Smooth muscle cell (in vitro differentiated cells): ENCODE measurements around the gene IQCN. TPM values are rescaled to one million over a fixed set of nuclear protein-coding genes. Genes with fewer than 3 reads are reported as not detected.

ENCODE experiments used
- DNase-seq: peaks from one replicate; lab custom pipeline; 2025; ENCODE audit not compliant: unreplicated experiment; lab: John Stamatoyannopoulos, UW
- H2AFZ ChIP-seq: fragments of 200-600 bp; sonication (generic); 2 replicates; pipeline ENCODE4 v1.6.0; 2016; ENCODE audit warnings: antibody characterized with exemption, low read depth, mild to moderate bottlenecking
- H3F3A ChIP-seq: fragments of 200-600 bp; sonication (generic); 2 replicates; pipeline ENCODE4 v1.6.0; 2017; ENCODE audit warnings: antibody characterized with exemption, low read depth
- H3K27ac ChIP-seq: fragments of 200-600 bp; sonication (generic); 2 replicates; pipeline ENCODE4 v1.5.1; 2016; ENCODE audit warnings: low read depth, mild to moderate bottlenecking
- H3K27me3 ChIP-seq: fragments of 200-600 bp; sonication (generic); 2 replicates; pipeline ENCODE4 v1.6.1; 2016; ENCODE audit warnings: low read depth, mild to moderate bottlenecking
- H3K36me3 ChIP-seq: fragments of 200-600 bp; sonication (generic); 2 replicates; pipeline ENCODE4 v1.5.1; 2016; ENCODE audit warnings: low read depth
- H3K4me1 ChIP-seq: fragments of 200-600 bp; sonication (generic); 2 replicates; pipeline ENCODE4 v1.5.1; 2016; ENCODE audit warnings: low read depth
- H3K4me2 ChIP-seq: fragments of 200-600 bp; sonication (generic); 2 replicates; pipeline ENCODE4 v1.6.0; 2016; ENCODE audit warnings: mild to moderate bottlenecking
- H3K4me3 ChIP-seq: fragments of 200-600 bp; sonication (generic); 2 replicates; pipeline ENCODE4 v1.5.1; 2016; ENCODE audit warnings: mild to moderate bottlenecking
- H3K79me2 ChIP-seq: fragments of 200-600 bp; sonication (generic); 2 replicates; pipeline ENCODE4 v1.6.0; 2016; ENCODE audit warnings: low read depth, mild to moderate bottlenecking
- H3K9ac ChIP-seq: fragments of 200-600 bp; sonication (generic); 2 replicates; pipeline ENCODE4 v1.6.0; 2016; ENCODE audit warnings: low read depth
- H3K9me3 ChIP-seq: fragments of 200-600 bp; sonication (generic); replicated peaks from 2 replicates; pipeline ENCODE4 v1.5.1; 2016; ENCODE audit warnings: low read depth
- H4K20me1 ChIP-seq: fragments of 200-600 bp; sonication (generic); 2 replicates; pipeline ENCODE4 v1.6.0; 2016; ENCODE audit warnings: low read depth
- WGBS: methylation state at CpG from one replicate; pipeline ENCODE4 v1.1.7; 2016; ENCODE audit warnings: low lambda C conversion rate; 5-methylcytosine and 5-hydroxymethylcytosine counted together
- polyA plus RNA-seq: library from polyadenylated mRNA; unstranded; fragments of >200 nt; fragmentation: Nextera tagmentation; extraction: Ambion mirVana; gene quantifications from 2 replicates; pipeline ENCODE4 v1.2.1, GENCODE V29; 2016
- total RNA-seq: library from RNA; depleted of rRNA; stranded (reverse); fragments of >200 nt; gene quantifications from 2 replicates; pipeline ENCODE4 v1.2.3, GENCODE V29; 2014
- TF ChIP-seq, protein P1 (sequence below): fragments of 200-600 bp; sonication (generic); IDR thresholded peaks from 2 replicates; pipeline ENCODE4 v1.5.1; 2017; ENCODE audit warnings: borderline replicate concordance, mild to moderate bottlenecking, antibody characterized with exemption; ENCODE audit not compliant: insufficient read depth, poor library complexity, severe bottlenecking

The IQCN gene
- total and polyA plus RNA-seq, 2 experiments from 2014 or later, result 2.5 to 4.9 TPM

DNA sequence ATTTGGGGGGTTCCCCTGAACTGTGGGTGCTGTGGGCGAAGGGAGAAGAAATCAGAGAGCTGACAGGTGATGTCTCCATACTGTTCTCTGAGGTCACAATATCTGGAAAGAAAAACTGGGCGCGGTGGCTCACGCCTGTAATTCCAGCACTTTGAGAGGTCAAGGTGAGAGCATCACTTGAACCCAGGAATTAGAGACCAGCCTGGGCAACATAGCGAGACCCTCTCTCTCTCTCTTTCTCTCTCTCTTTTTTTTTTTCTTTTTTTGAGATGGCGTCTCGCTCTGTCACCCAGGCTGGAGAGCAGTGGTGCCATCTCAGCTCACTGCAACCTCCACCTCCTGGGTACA, 21.9 kb downstream of the IQCN start:
- 82% methylated on average over 7 of the region's 7 CpGs for WGBS
- no peaks in the 10 kb centered on the region for H3K79me2 ChIP-seq
- H3K4me2 ChIP-seq, result no peak overlapping the region
- H4K20me1 ChIP-seq, result no peaks in the 10 kb centered on the region
- TF ChIP-seq, protein P1, sequence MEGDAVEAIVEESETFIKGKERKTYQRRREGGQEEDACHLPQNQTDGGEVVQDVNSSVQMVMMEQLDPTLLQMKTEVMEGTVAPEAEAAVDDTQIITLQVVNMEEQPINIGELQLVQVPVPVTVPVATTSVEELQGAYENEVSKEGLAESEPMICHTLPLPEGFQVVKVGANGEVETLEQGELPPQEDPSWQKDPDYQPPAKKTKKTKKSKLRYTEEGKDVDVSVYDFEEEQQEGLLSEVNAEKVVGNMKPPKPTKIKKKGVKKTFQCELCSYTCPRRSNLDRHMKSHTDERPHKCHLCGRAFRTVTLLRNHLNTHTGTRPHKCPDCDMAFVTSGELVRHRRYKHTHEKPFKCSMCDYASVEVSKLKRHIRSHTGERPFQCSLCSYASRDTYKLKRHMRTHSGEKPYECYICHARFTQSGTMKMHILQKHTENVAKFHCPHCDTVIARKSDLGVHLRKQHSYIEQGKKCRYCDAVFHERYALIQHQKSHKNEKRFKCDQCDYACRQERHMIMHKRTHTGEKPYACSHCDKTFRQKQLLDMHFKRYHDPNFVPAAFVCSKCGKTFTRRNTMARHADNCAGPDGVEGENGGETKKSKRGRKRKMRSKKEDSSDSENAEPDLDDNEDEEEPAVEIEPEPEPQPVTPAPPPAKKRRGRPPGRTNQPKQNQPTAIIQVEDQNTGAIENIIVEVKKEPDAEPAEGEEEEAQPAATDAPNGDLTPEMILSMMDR, result no peak
- H3K4me3 ChIP-seq, result no peak overlapping the region
- H2AFZ ChIP-seq, result no peak overlapping the region
- H3K36me3 ChIP-seq, result no peaks in the 10 kb centered on the region
- H3K4me1 ChIP-seq, result no peaks in the 10 kb centered on the region
- H3K9ac ChIP-seq, result no peak overlapping the region
- H3F3A ChIP-seq, result no peaks in the 10 kb centered on the region
- no peak overlapping the region for H3K27ac ChIP-seq
- DNase-seq, result no peak
- H3K27me3 ChIP-seq, result peaks cover 25% of the 10 kb centered on the region
- no peaks in the 10 kb centered on the region for H3K9me3 ChIP-seq

DNA sequence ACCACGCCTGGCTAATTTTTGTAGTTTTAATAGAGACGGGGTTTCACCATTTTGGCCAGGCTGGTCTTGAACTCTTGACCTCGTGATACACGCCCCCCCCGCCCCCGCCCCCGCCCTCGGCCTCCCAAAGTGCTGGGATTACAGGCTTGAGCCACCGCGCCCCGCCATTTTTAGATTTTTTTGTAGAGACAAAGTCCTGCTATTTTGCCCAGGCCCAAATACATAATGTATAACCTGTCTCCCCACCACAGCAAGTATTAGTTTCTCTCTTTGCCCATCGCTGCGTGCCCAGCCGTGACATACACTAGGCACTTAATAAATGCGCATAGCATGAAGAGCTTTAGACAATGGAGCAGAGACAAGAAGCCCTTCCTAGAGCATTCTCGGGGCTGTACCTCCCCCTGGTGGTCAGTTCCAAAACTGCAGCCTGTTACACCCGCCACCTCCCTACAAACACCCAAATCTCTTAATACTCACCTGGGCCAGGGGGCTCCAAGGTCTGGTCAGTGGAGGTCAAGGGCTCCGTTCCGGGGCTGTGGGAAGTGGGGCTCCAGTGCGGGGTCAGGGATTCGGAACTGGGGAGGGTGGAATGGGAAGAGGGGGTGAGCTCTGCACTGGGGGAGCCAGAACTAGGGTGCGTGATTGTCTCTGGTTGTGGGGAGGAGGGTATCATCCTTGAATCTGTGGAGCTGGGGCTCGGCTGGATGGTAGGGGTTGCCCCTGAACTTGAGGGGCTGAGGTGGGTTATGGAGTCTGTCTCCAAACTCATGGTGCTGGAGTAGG, 22.5 kb downstream of the IQCN start:
- peak; percentile 35 for DNase-seq
- no peak overlapping the region for H3K9ac ChIP-seq

GRCh38 chr19:18249834-18250233, 24.4 kb downstream of the IQCN start:
- DNase-seq, result no peak
- no peaks in the 10 kb centered on the region for H4K20me1 ChIP-seq
- H3K4me1 ChIP-seq, result no peaks in the 10 kb centered on the region
- H3K79me2 ChIP-seq, result no peaks in the 10 kb centered on the region
- no peaks in the 10 kb centered on the region for H3K9me3 ChIP-seq
- no peak overlapping the region for H3K4me3 ChIP-seq
- no peak overlapping the region for H3K27ac ChIP-seq
- H3F3A ChIP-seq, result no peaks in the 10 kb centered on the region
- TF ChIP-seq, protein P1, result no peak
- H3K4me2 ChIP-seq, result no peak overlapping the region
- H3K27me3 ChIP-seq, result peaks cover 15% of the 10 kb centered on the region
- no peaks in the 10 kb centered on the region for H3K36me3 ChIP-seq
- H3K9ac ChIP-seq, result no peak overlapping the region
- H2AFZ ChIP-seq, result no peak overlapping the region
- WGBS, result 93% methylated on average over 5 of the region's 5 CpGs

More for the DNA sequence above, 22.5 kb downstream of the IQCN start:
- Histone ChIP-seq H3F3A (no peaks in the 10 kb centered on the region), H2AFZ (no peak overlapping the region), H3K36me3 (no peaks in the 10 kb centered on the region), H3K4me1 (no peaks in the 10 kb centered on the region), H3K79me2 (no peaks in the 10 kb centered on the region), H3K27ac (no peak overlapping the region), H3K4me3 (no peak overlapping the region), H3K4me2 (no peak overlapping the region), H3K9me3 (no peaks in the 10 kb centered on the region), H4K20me1 (no peaks in the 10 kb centered on the region), H3K27me3 (peaks cover 25% of the 10 kb centered on the region)
- TF ChIP-seq, protein P1, result peak; percentile 99
- 23% methylated on average over 22 of the region's 23 CpGs for WGBS

DNA sequence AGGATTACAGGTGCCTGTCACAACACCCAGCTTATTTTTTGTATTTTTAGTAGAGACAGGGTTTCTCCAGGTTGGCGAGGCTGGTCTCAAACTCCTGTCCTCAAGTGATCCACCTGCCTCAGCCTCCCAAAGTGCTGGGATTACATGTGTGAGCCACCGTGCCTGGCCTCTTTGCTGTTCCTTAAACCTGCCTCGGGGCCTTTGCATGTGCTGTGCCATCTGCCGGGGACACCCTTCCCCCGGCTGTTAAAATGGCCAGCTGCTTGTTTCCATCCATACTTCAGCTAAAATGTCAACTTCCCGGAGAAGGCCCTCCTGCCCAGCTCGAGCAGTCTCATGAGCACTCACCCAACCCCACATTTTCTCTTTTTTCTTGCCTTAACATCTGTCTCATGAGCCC, 29.0 kb downstream of the IQCN start:
- Histone ChIP-seq H3K79me2 (no peaks in the 10 kb centered on the region), H3K9me3 (no peaks in the 10 kb centered on the region), H3K9ac (no peak overlapping the region), H4K20me1 (no peaks in the 10 kb centered on the region), H3K4me1 (no peaks in the 10 kb centered on the region), H2AFZ (no peak overlapping the region), H3K36me3 (no peaks in the 10 kb centered on the region), H3F3A (no peaks in the 10 kb centered on the region), H3K4me3 (no peak overlapping the region), H3K27ac (no peak overlapping the region), H3K4me2 (no peak overlapping the region), H3K27me3 (no peaks in the 10 kb centered on the region)
- 77% methylated on average over 7 of the region's 7 CpGs for WGBS
- TF ChIP-seq, protein P1, result no peak
- no peak for DNase-seq
